Measurements from ENCODE around the gene SLC44A1. TPM values are rescaled to one million over a fixed set of nuclear protein-coding genes. Genes with fewer than 3 reads are reported as not detected.

The SLC44A1 gene
- total RNA-seq, 1 donor from 2014 or later = 9.6 TPM

DNA sequence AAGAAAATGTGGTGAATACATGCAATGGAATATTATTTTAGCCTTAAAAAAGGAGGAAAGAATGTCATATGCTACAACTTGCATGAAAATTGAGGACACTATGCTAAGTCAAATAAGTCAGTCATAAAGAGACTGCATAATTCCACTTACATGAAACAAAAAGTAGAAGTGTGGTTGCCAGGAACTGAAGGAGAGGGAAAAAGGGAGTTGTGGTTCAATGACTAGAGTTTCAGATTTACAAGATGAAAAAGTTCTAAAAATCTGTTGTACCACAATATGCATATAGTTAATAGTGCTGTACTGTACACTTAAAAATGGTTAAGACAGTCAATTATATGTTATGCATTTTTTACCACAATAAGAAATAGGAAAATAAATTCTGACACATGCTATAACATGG is 95.4 kb downstream of the SLC44A1 start:
- Mint-ChIP-seq H3K9me3 (ENCODE audit: unreplicated experiment) (no peaks in the 10 kb centered on the region), H3K27ac (ENCODE audit: unreplicated experiment) (no peak overlapping the region), H3K4me3 (ENCODE audit: unreplicated experiment) (no peak overlapping the region)

DNA sequence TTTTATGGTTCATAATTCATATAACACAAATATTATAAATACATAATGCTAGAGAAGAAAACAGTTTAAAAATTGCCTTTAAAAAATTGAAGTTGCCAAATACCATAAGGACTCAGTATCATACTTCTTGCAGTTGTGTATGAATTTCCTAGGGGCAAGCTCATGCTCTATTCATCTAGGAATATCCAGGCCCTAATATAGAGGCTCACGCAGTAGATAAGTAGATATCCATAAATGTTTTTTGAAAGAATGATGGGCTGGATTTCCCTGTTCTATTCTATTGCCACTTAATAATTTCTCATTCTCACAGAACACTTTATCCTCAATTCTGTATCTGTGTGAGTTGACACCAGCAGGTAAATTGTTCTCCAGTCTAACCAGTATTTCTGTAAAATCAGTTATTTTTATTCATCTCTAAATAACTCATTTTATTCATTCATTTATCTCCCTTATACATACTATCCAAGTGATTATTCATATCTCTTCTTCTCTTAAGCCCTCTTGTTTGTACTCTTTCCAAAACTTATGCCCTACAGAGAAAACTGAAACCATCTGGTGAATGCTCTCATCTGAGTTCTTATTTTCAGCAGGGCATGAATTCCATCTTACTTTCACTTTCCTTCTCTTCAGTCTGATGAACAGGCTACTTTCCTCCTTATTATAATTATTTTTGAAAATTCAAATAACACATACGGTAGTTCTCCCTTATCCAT is 97.1 kb downstream of the SLC44A1 start:
- H3K9me3 Mint-ChIP-seq (ENCODE audit: unreplicated experiment) = no peaks in the 10 kb centered on the region
- TF ChIP-seq, protein P1, sequence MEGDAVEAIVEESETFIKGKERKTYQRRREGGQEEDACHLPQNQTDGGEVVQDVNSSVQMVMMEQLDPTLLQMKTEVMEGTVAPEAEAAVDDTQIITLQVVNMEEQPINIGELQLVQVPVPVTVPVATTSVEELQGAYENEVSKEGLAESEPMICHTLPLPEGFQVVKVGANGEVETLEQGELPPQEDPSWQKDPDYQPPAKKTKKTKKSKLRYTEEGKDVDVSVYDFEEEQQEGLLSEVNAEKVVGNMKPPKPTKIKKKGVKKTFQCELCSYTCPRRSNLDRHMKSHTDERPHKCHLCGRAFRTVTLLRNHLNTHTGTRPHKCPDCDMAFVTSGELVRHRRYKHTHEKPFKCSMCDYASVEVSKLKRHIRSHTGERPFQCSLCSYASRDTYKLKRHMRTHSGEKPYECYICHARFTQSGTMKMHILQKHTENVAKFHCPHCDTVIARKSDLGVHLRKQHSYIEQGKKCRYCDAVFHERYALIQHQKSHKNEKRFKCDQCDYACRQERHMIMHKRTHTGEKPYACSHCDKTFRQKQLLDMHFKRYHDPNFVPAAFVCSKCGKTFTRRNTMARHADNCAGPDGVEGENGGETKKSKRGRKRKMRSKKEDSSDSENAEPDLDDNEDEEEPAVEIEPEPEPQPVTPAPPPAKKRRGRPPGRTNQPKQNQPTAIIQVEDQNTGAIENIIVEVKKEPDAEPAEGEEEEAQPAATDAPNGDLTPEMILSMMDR (IDR thresholded peaks at IDR 0.05; ENCODE audit: partially characterized antibody, unreplicated experiment) = no peak
- H3K36me3 Mint-ChIP-seq (ENCODE audit: unreplicated experiment) = no peaks in the 10 kb centered on the region
- no peak overlapping the region for H3K27ac Mint-ChIP-seq (ENCODE audit: unreplicated experiment)
- H3K4me3 Mint-ChIP-seq (ENCODE audit: unreplicated experiment) = no peak overlapping the region
- H3K27me3 Mint-ChIP-seq (ENCODE audit: unreplicated experiment) = peaks cover 2% of the 10 kb centered on the region
- DNase-seq = no peak
- H3K4me1 Mint-ChIP-seq (ENCODE audit: low read depth, unreplicated experiment) = no peaks in the 10 kb centered on the region

More for the DNA sequence above, 95.4 kb downstream of the SLC44A1 start:
- Mint-ChIP-seq H3K27me3 (ENCODE audit: unreplicated experiment) (peaks cover 2% of the 10 kb centered on the region), H3K36me3 (ENCODE audit: unreplicated experiment) (no peaks in the 10 kb centered on the region), H3K4me1 (ENCODE audit: low read depth, unreplicated experiment) (no peaks in the 10 kb centered on the region)
- DNase-seq = no peak
- TF ChIP-seq, protein P1 (IDR thresholded peaks at IDR 0.05; ENCODE audit: partially characterized antibody, unreplicated experiment) = no peak

DNA sequence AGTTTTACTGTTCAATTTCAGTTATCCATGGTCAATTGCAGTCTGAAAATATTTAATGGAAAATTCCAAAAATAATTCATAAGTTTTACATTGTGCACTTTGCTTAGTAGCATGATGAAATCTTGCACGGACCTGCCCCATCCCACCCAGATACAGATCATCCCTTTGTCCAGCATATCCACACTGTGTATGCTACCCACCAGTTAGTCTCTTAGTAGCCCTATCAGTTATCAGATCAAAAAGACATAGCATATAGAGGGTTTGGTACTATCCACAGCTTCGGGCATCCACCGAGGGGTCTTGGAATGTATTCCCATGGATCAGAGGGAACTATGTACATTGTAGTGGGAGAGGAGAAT is 97.7 kb downstream of the SLC44A1 start:
- Mint-ChIP-seq H3K27ac (ENCODE audit: unreplicated experiment) (no peak overlapping the region), H3K36me3 (ENCODE audit: unreplicated experiment) (no peaks in the 10 kb centered on the region), H3K27me3 (ENCODE audit: unreplicated experiment) (peaks cover 2% of the 10 kb centered on the region), H3K4me3 (ENCODE audit: unreplicated experiment) (no peak overlapping the region), H3K4me1 (ENCODE audit: low read depth, unreplicated experiment) (no peaks in the 10 kb centered on the region), H3K9me3 (ENCODE audit: unreplicated experiment) (no peaks in the 10 kb centered on the region)
- DNase-seq = no peak
- TF ChIP-seq, protein P1 (IDR thresholded peaks at IDR 0.05; ENCODE audit: partially characterized antibody, unreplicated experiment) = no peak

DNA sequence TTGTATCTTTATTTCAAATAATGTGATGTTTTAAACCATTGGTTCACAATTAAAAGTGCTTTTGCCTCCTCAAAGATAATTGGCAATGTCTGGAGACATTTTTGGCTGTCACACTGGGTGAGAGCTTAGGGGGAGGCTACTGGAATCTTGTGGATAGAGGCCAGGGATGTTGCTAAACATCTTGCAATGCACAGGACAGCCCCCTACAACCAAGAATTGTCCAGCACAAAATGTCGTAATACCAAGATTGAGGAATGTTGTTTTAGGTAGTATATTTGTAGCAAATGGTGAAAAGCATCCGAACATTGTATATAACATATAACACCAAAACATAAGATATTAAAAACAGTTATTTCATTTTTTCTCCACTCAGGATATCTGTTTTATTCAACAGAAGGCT is 99.8 kb downstream of the SLC44A1 start:
- DNase-seq = no peak
- no peak overlapping the region for H3K4me3 Mint-ChIP-seq (ENCODE audit: unreplicated experiment)
- peaks cover 2% of the 10 kb centered on the region for H3K27me3 Mint-ChIP-seq (ENCODE audit: unreplicated experiment)
- H3K4me1 Mint-ChIP-seq (ENCODE audit: low read depth, unreplicated experiment) = no peaks in the 10 kb centered on the region
- TF ChIP-seq, protein P1 (IDR thresholded peaks at IDR 0.05; ENCODE audit: partially characterized antibody, unreplicated experiment) = no peak
- H3K9me3 Mint-ChIP-seq (ENCODE audit: unreplicated experiment) = no peaks in the 10 kb centered on the region
- H3K36me3 Mint-ChIP-seq (ENCODE audit: unreplicated experiment) = no peaks in the 10 kb centered on the region
- no peak overlapping the region for H3K27ac Mint-ChIP-seq (ENCODE audit: unreplicated experiment)

DNA sequence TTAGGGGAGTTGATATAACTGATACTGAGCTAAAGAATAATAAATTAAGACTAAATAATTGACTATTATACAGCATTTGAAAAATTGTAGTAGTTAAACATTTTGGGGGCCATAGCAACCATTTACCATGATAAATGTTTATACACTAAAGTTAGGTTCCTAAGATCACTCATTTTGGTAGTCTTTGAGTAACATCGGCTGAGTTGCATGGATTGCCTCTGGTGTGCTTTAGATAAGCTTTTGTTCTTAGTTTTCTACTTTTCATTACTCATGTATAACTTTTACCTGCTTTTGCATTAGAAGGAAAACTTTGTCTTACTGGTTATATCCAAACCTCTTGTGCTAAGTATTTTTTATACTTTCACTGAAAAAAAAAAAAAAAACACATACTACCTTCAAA is 101.2 kb downstream of the SLC44A1 start:
- no peak overlapping the region for H3K27ac Mint-ChIP-seq (ENCODE audit: unreplicated experiment)
- no peaks in the 10 kb centered on the region for H3K9me3 Mint-ChIP-seq (ENCODE audit: unreplicated experiment)
- TF ChIP-seq, protein P1 (IDR thresholded peaks at IDR 0.05; ENCODE audit: partially characterized antibody, unreplicated experiment) = no peak
- peaks cover 2% of the 10 kb centered on the region for H3K27me3 Mint-ChIP-seq (ENCODE audit: unreplicated experiment)
- no peak overlapping the region for H3K4me3 Mint-ChIP-seq (ENCODE audit: unreplicated experiment)
- H3K4me1 Mint-ChIP-seq (ENCODE audit: low read depth, unreplicated experiment) = no peaks in the 10 kb centered on the region
- DNase-seq = no peak
- H3K36me3 Mint-ChIP-seq (ENCODE audit: unreplicated experiment) = no peaks in the 10 kb centered on the region

Measured in glutamatergic neuron (in vitro differentiated cells).